ENCODE data around the gene VDAC1. TPM values are rescaled to one million over a fixed set of nuclear protein-coding genes. Genes with fewer than 3 reads are reported as not detected.
A peak's percentile ranks its signal among the peaks of the same experiment; 100 is the strongest.

VDAC1 gene
- total RNA-seq, 2 experiments from 2014 or later: 157 to 247 TPM

- Histone ChIP-seq H3K36me3 (ENCODE audit: insufficient read depth, low read length) (no peaks in the 10 kb centered on the region), H3K4me3 (ENCODE audit: low read depth, low read length, poor library complexity, severe bottlenecking) (no peak overlapping the region), H3K9me3 (ENCODE audit: low read length) (no peaks in the 10 kb centered on the region; the same call in 1 of the 2 replicates), H3K9me2 (ENCODE audit: insufficient read depth, low read length) (no peaks in the 10 kb centered on the region), H2AFZ (ENCODE audit: low read length) (peak overlapping the region; percentile 56; the same call in 1 of the 2 replicates), H3K4me2 (ENCODE audit: low read length) (peak overlapping the region; percentile 23), H4K20me1 (ENCODE audit: insufficient read depth, low read length) (no peaks in the 10 kb centered on the region), H3K4me1 (ENCODE audit: insufficient read depth, low read length, poor library complexity, severe bottlenecking) (peaks cover 98% of the 10 kb centered on the region), H3K27ac (ENCODE audit: low read depth, low read length, poor library complexity, severe bottlenecking) (peak overlapping the region; percentile 5), H3K79me2 (ENCODE audit: insufficient read depth, low read depth, low read length) (no peaks in the 10 kb centered on the region)
- DNase-seq (ENCODE audit: low spot score): no peak
- intact Hi-C loops (cut with micrococcal nuclease; ENCODE audit: unreplicated experiment): loop anchor here (10.0 kb wide), 1 partner anchor 1436 kb away; the partner anchor contains the start of gene IRF1
- TF ChIP-seq EZH2phosphoT487 (IDR thresholded peaks at IDR 0.05; ENCODE audit: borderline replicate concordance, low read depth, low read length) (no peak), CTCF (conservative IDR thresholded peaks at IDR 0.05; ENCODE audit: low read length) (no peak)
- no TSS peak for BruUV-seq (replicated peaks)
- CTCF ChIA-PET (ENCODE audit: unreplicated experiment): no interaction called here
- POLR2A ChIA-PET: interaction anchor here (0.7 to 1.6 kb wide), 4 partner anchors 8 to 1073 kb away, joined by 3 to 7 read pairs (median 5); no protein-coding TSS in a partner anchor
Measured at GRCh38 chr5:133930813-133931090, 74.0 kb downstream of the VDAC1 start.

- DNase-seq (ENCODE audit: low spot score): no peak
- peak overlapping the region; percentile 59 for H3K27ac ChIP-seq (ENCODE audit: low read depth, low read length, poor library complexity, severe bottlenecking)
- H3K4me3 ChIP-seq (ENCODE audit: low read depth, low read length, poor library complexity, severe bottlenecking): no peak overlapping the region
- H3K9me2 ChIP-seq (ENCODE audit: insufficient read depth, low read length): no peaks in the 10 kb centered on the region
- no peaks in the 10 kb centered on the region for H3K79me2 ChIP-seq (ENCODE audit: insufficient read depth, low read depth, low read length)
- peak overlapping the region; percentile 56 for H2AFZ ChIP-seq (ENCODE audit: low read length)
- H4K20me1 ChIP-seq (ENCODE audit: insufficient read depth, low read length): no peaks in the 10 kb centered on the region
- H3K4me2 ChIP-seq (ENCODE audit: low read length): peak overlapping the region; percentile 23
- H3K36me3 ChIP-seq (ENCODE audit: insufficient read depth, low read length): no peaks in the 10 kb centered on the region
- BruUV-seq (replicated peaks): no TSS peak
- POLR2A ChIA-PET: interaction anchor here (0.7 to 1.6 kb wide), 4 partner anchors 9 to 1072 kb away, joined by 3 to 7 read pairs (median 5); no protein-coding TSS in a partner anchor
- CTCF ChIA-PET (ENCODE audit: unreplicated experiment): no interaction called here
- peaks cover 98% of the 10 kb centered on the region for H3K4me1 ChIP-seq (ENCODE audit: insufficient read depth, low read length, poor library complexity, severe bottlenecking)
- no peak for TF ChIP-seq EZH2phosphoT487 (IDR thresholded peaks at IDR 0.05; ENCODE audit: borderline replicate concordance, low read depth, low read length)
- intact Hi-C loops (cut with micrococcal nuclease; ENCODE audit: unreplicated experiment): loop anchor here (10.0 kb wide), 1 partner anchor 1435 kb away; the partner anchor contains the start of gene IRF1
- H3K9me3 ChIP-seq (ENCODE audit: low read length): no peaks in the 10 kb centered on the region
Measured at GRCh38 chr5:133930061-133930812, 74.5 kb downstream of the VDAC1 start.

GRCh38 chr5:133928587-133929393 lies 76.0 kb downstream of the VDAC1 start:
- Histone ChIP-seq H3K4me3 (ENCODE audit: low read depth, low read length, poor library complexity, severe bottlenecking) (peak overlapping the region; percentile 8), H3K27ac (ENCODE audit: low read depth, low read length, poor library complexity, severe bottlenecking) (peak overlapping the region; percentile 59), H3K36me3 (ENCODE audit: insufficient read depth, low read length) (no peaks in the 10 kb centered on the region), H3K9me3 (ENCODE audit: low read length) (no peaks in the 10 kb centered on the region), H3K79me2 (ENCODE audit: insufficient read depth, low read depth, low read length) (no peaks in the 10 kb centered on the region), H3K4me1 (ENCODE audit: insufficient read depth, low read length, poor library complexity, severe bottlenecking) (peaks cover 98% of the 10 kb centered on the region), H2AFZ (ENCODE audit: low read length) (peak overlapping the region; percentile 68; the same call in 1 of the 2 replicates), H4K20me1 (ENCODE audit: insufficient read depth, low read length) (no peaks in the 10 kb centered on the region), H3K4me2 (ENCODE audit: low read length) (peak overlapping the region; percentile 40), H3K9me2 (ENCODE audit: insufficient read depth, low read length) (no peaks in the 10 kb centered on the region)
- intact Hi-C loops (cut with micrococcal nuclease; ENCODE audit: unreplicated experiment): no loop called here
- TF ChIP-seq CTCF (conservative IDR thresholded peaks at IDR 0.05; ENCODE audit: low read length) (no peak), EZH2phosphoT487 (IDR thresholded peaks at IDR 0.05; ENCODE audit: borderline replicate concordance, low read depth, low read length) (no peak)
- BruUV-seq (replicated peaks): no TSS peak
- DNase-seq (ENCODE audit: low spot score): peak; percentile 47
- POLR2A ChIA-PET: interaction anchor here (0.7 to 0.8 kb wide), 4 partner anchors 10 to 267 kb away, joined by 3 to 5 read pairs (median 4); no protein-coding TSS in a partner anchor
- CTCF ChIA-PET (ENCODE audit: unreplicated experiment): no interaction called here

Measured in OCI-LY7 (cell line).